ENCODE results near the gene ADK. TPM values are rescaled to one million over a fixed set of nuclear protein-coding genes. Genes with fewer than 3 reads are reported as not detected.

ADK gene
- polyA plus RNA-seq, 1 donor (not counting 4 experiments of a cell fraction or from before 2014, with no cell fraction given) = 139 TPM

GRCh38 chr10:74598891-74599566 is 448.0 kb downstream of the ADK start:
- Histone ChIP-seq H4K20me1 (ENCODE audit: control insufficient read depth, extremely low read depth, insufficient read depth, low read length) (no peaks in the 10 kb centered on the region), H3K9ac (ENCODE audit: control insufficient read depth, extremely low read depth, insufficient read depth, low read length) (no peak overlapping the region), H3K9me1 (ENCODE audit: control insufficient read depth, extremely low read depth, insufficient read depth, low read length) (no peaks in the 10 kb centered on the region), H3K4me1 (ENCODE audit: control insufficient read depth, extremely low read depth, insufficient read depth, low read length) (no peaks in the 10 kb centered on the region), H3K27ac (ENCODE audit: control insufficient read depth, insufficient read depth, low read length) (no peak overlapping the region), H3K79me2 (ENCODE audit: control insufficient read depth, insufficient read depth, low read length) (no peaks in the 10 kb centered on the region), H3K9me3 (ENCODE audit: control insufficient read depth, low read depth, low read length) (no peaks in the 10 kb centered on the region), H3K4me3 (ENCODE audit: control insufficient read depth in 2 of 3, extremely low read depth in 1 of 3, insufficient read depth in 2 of 3, low read depth in 1 of 3, low read length in 3 of 3) (no peak overlapping the region), H3K4me2 (ENCODE audit: control insufficient read depth, extremely low read depth, insufficient read depth, low read depth, low read length) (no peak overlapping the region), H2AFZ (ENCODE audit: control insufficient read depth, low read length) (no peak overlapping the region), H3K27me3 (ENCODE audit: control insufficient read depth, extremely low read depth, insufficient read depth, low read length) (no peaks in the 10 kb centered on the region), H3K36me3 (ENCODE audit: control insufficient read depth in 2 of 2, extremely low read depth in 1 of 2, insufficient read depth in 2 of 2, low read length in 2 of 2) (peaks cover 0 to 1% of the 10 kb centered on the region in 2 experiments)
- dilution Hi-C loops (cut with MboI; ENCODE audit: extremely low pct_ligation_motif_present, low sequenced_read_pairs) = no loop called here
- DNase-seq (ENCODE audit: low read depth, low spot score) (no peak), FAIRE-seq (no peak)
- no peak for TF ChIP-seq CTCF (optimal IDR thresholded peaks at IDR 0.05 in 1 of 3, IDR thresholded peaks at IDR 0.05 in 1 of 3, conservative IDR thresholded peaks at IDR 0.05 in 1 of 3; ENCODE audit: extremely low read depth in 1 of 3, insufficient read depth in 2 of 3, low read length in 3 of 3)
- TF ChIP-seq EZH2 (IDR thresholded peaks at IDR 0.05; ENCODE audit: low read length) = no peak

- no peaks in the 10 kb centered on the region for H3K4me1 ChIP-seq (ENCODE audit: control insufficient read depth, extremely low read depth, insufficient read depth, low read length)
- H3K4me2 ChIP-seq (ENCODE audit: control insufficient read depth, extremely low read depth, insufficient read depth, low read depth, low read length) = no peak overlapping the region
- H4K20me1 ChIP-seq (ENCODE audit: control insufficient read depth, extremely low read depth, insufficient read depth, low read length) = no peaks in the 10 kb centered on the region
- peaks cover 0 to 1% of the 10 kb centered on the region in 2 experiments for H3K36me3 ChIP-seq (ENCODE audit: control insufficient read depth in 2 of 2, extremely low read depth in 1 of 2, insufficient read depth in 2 of 2, low read length in 2 of 2)
- no peak for FAIRE-seq
- no peak for TF ChIP-seq CTCF (optimal IDR thresholded peaks at IDR 0.05 in 1 of 3, IDR thresholded peaks at IDR 0.05 in 1 of 3, conservative IDR thresholded peaks at IDR 0.05 in 1 of 3; ENCODE audit: extremely low read depth in 1 of 3, insufficient read depth in 2 of 3, low read length in 3 of 3)
- TF ChIP-seq EZH2 (IDR thresholded peaks at IDR 0.05; ENCODE audit: low read length) = no peak
- H3K27ac ChIP-seq (ENCODE audit: control insufficient read depth, insufficient read depth, low read length) = no peak overlapping the region
- no peak overlapping the region for H3K4me3 ChIP-seq (ENCODE audit: control insufficient read depth in 2 of 3, extremely low read depth in 1 of 3, insufficient read depth in 2 of 3, low read depth in 1 of 3, low read length in 3 of 3)
- no peaks in the 10 kb centered on the region for H3K79me2 ChIP-seq (ENCODE audit: control insufficient read depth, insufficient read depth, low read length)
- DNase-seq (ENCODE audit: low read depth, low spot score) = no peak
- dilution Hi-C loops (cut with MboI; ENCODE audit: extremely low pct_ligation_motif_present, low sequenced_read_pairs) = no loop called here
- H3K9me1 ChIP-seq (ENCODE audit: control insufficient read depth, extremely low read depth, insufficient read depth, low read length) = no peaks in the 10 kb centered on the region
- no peak overlapping the region for H2AFZ ChIP-seq (ENCODE audit: control insufficient read depth, low read length)
- H3K9ac ChIP-seq (ENCODE audit: control insufficient read depth, extremely low read depth, insufficient read depth, low read length) = no peak overlapping the region
- H3K9me3 ChIP-seq (ENCODE audit: control insufficient read depth, low read depth, low read length) = no peaks in the 10 kb centered on the region
- H3K27me3 ChIP-seq (ENCODE audit: control insufficient read depth, extremely low read depth, insufficient read depth, low read length) = no peaks in the 10 kb centered on the region
These were observed 448.7 kb downstream of the ADK start for GRCh38 chr10:74599672-74600071.
